GM19238 (cell line): ENCODE data around the gene PRSS21.

Experiments
- DNase-seq: peaks from one replicate; pipeline ENCODE4 v3.0.0; 2011; ENCODE audit warnings: low spot score; ENCODE audit not compliant: insufficient read length

Gene PRSS21

DNA sequence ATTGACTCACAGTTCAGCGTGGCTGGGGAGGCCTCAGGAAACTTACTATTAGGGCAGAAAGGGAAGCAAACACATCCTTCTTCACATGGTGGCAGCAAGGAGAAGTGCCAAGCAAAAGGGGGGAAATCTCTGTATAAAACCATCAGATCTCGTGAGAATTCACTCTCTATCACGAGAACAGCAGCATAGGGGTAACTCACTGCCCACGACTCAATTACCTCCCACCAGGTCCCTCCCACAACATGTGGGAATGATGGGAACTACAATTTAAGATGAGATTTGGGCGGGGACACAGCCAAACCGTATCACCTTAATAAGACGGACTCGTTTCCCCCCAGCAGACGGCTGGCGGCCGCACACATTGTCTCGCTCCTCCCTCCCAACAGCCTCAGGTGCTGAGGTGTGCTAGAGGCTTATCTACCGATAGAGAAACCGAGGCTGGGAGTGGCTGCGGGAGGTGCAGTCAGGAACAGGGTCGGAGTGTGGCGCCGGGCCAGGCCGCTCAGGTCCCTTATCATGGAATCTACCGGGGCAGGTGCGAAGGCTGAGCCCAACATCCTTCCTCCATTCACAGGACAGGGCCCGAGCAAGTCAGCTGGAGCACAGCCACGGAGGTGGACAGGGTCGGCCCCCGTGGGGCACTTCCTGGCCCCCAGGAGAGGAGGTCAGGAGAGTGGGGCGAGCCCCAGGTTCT is 8.2 kb downstream of the PRSS21 start:
- no peak for DNase-seq

DNA sequence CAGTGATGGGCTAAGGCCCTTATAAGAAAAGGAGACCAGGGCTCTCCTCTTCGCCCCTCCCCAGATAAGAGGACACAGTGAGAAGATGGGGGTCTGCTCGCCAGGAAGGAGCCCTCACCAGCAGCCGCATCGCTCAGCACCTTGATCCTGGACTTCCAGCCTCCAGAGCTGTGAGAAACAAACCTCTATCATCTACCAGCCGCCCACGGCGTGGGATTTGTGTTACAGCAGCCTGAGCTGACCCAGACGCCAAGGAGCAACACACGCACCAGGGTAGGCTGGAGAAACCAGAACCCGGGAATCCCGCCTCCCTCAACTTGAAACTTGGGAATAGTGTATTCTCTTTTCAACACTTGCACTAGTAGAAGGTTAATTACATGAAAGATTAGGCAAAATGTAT is 8.9 kb downstream of the PRSS21 start:
- DNase-seq = no peak

DNA sequence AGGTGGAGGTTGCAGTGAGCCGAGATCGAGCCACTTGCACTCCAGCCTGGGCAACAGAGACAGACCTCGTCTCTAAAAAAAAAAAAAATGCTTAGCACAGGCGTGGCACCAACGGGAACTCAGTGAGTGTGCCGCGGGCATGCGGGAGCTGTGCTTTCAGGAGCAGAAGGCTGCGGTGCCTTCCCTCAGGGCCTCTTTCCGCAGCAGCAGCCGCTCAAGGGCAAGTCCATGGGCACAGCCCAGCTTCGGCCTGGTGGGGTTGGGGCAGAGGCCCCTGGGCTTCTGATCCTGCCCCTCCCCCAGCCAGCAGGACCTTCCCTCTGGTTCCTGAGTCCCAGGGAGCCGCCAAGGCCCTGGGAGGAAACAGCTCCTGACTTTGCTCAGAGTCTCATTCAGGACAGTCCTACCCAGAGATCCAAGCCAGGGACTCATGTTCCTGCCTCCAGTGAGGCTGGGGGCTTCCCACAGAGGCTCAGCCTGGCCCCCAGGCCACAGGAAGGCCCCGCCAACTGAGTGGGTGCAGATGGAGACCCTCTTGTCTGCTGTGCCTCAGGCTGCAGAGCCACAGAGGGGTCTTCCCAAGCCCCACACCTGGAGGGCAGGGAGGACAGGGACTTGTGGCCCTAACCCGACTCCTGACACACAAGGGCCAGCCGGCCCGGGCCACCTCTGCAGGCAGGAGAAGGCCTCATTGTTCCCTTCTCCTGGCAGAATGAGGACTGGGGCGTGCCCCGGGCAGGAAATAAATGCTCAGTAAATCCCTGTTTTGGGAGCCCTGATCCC is 9.7 kb downstream of the PRSS21 start:
- no peak for DNase-seq

DNA sequence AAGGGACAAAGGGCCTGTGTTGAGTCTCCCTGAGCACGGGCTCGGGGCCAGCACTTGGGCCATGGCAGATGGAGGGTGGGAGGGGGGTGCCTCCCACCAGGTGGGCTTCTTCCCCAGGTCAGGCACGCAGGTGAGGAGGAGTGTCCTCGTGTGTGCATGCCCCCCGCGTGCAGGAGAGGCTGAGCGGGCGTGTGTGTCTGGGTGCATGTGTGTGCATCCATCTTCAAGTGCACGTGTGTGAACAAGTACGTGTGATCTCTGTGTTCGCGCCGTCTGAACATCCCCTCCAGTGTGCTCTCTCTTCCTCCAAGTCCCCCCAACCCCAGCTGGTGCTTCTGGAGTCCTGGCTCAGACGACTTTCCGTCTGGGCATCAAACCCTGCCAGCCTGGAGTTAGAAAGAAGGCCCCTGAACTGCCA is 10.3 kb downstream of the PRSS21 start:
- DNase-seq = no peak

DNA sequence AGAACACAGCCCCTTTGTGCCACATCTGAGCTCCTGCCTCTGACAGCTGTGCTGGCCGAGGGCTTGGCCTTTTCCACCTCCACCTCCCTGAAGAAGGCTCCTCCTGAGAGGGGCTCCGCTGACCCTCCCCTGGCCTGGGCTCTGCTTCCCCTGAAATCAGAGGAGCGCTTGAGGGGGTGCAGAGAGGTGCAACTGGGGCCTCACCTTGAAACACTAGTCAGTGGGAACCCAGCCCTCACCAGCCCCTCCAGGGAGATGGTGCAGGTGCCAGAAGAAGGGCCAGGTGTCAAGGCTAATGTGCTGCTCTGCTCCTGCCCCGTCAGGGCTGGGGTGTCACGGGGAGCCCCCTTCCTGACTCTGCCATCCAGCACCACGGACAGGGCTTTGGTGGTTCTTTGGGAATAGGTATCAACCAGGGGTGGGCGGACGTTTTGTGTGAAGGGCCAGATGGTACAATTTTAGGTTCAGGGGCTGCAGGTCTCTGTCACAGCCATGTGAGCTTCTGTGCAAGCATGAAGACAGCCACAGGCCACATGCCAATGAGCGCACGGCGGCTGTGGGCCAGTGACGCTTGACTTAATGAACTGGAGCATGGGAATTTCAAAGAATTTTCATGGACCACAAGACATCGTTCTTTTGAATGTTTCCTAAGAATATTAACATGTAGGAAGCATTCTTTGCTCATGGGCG is 10.9 kb downstream of the PRSS21 start:
- DNase-seq = no peak

DNA sequence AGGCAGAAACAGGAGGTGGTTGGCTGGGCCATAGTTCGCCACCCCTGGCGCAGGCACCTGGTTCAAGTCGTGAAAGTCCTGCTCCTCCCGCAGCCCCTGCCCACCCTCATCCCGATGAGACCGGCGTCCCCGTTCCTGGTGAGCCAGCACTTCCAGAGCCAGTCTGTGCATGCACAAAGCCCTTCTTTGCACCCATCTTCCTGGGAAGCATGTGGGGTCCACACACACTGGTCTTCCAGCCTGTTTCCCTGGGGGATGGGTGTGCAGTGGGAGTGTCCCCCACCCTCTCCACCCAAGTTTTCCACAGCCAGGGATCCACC is 11.4 kb downstream of the PRSS21 start:
- DNase-seq = no peak

DNA sequence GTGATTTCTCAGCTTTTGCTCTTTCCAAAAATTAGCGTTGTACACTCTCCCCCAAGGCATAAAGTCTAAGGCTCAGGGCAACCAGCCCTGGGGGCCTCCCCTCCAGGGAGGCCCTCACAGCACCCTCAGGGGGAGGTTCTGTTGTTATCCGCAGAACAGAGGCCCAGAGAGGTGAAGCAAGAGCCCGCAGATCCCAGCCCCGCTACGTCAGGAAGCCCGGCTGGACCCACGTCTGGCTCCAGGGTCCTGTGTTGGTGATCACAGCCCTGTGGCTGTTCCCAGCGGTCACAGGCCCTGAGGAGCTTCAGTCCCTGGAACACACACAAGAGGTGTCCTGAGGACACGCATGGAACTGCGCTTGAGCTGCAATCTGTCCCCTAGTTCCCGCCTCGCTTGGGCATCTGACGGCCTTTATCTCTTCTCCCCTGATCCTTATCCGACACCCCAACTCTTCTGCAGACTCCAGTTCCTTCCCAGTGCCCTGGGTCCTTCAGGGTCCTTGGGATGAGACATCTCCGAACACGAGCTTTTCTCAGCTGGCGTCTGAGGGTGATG is 11.9 kb downstream of the PRSS21 start:
- no peak for DNase-seq

DNA sequence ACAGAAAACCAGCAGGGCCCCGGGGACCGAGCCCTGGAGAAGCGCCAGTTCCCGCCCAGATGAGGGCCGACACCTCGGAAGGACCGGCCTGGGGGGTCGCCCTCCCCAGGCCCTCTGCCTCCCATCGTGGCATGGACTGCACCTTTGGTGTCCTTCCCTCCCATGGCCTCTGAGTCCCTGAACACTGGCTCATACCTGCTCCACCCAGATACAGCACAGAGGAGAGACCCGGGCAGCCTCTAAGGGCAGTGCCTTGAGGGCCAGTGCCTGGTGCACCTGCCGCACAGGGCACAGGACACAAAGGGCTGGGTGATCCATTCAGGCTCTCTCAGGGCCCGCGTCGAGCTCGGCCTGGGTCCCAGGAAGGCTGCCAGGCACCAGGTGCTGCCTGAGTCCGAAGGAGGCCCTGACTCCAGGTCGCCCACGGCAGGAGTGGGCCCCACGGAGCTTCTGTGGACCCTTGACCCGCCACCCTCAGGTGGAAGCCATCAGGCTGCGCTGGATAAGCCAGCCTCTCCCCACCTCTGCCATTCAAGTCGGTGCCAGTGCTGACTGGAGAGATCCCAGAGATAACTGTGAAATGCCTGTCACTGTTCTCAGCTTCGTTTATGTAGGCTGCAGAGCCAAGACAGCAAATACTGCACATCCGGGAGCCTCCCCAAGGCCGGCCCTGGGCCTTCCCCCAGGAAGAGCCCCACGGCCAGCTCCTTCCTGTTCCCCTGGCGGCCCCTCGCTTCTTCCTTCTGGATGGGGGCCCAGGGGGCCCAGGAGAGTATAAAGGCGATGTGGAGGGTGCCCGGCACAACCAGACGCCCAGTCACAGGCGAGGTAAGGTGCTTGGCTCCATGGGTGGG is 12.7 kb downstream of the PRSS21 start, which contains the start of gene ZG16B:
ZG16B (plus strand) TSS at position 803 of the 854 bp plus-strand sequence. CDS start 139 bp downstream, outside the sequence.
- no peak for DNase-seq

DNA sequence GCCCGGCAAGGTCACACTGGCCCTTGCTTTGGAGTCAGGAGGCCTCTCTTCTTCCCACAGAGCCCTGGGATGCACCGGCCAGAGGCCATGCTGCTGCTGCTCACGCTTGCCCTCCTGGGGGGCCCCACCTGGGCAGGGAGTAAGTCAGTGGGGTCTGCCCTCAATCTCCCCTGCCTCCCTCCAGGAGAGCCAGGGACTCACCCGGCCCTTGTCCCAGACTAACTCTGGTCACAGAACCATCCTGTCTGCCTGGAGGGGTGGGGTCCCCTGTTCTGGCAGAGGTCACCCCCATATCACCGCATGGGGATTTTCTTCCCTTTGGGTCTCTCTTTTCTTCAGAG is 13.3 kb downstream of the PRSS21 start:
- no peak for DNase-seq

DNA sequence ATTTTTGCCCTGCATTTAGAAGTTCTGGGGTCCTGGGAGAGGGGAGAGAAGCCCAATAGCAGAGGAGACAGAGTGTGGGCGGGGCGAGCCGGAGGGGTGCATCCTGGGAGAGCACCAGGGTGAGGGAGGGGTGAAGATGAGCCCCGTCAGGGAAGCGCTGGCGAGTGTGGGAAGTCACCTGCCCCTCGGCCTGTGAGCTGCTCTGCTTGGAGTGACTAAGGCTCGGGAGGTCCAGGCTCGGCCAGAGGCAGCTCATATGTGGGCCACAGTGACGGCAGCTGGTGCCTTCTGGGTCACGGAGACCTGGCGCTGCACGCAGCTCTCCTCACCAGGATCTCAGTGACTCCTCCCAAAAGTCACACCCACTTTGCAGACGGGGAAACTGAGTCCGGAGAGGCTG is 14.2 kb downstream of the PRSS21 start:
- DNase-seq = no peak

DNA sequence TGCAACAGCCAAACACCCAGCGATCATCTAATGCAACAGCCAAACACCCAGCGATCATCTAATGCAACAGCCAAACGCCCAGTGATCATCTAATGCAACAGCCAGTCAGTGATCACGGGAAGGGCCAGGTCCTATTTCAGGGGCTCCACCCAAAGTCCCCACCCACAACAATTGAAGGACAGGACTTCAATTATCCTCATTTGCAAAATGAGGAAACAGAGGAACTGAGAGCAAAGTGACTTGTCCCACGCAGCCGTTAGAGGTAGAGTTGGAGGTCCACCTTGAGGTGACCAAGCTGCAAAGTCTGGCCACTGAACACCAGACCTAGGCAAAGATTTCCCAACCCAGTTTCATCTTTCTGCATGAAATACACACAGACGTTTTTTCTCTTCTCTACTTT is 16.7 kb downstream of the PRSS21 start:
- DNase-seq = no peak

DNA sequence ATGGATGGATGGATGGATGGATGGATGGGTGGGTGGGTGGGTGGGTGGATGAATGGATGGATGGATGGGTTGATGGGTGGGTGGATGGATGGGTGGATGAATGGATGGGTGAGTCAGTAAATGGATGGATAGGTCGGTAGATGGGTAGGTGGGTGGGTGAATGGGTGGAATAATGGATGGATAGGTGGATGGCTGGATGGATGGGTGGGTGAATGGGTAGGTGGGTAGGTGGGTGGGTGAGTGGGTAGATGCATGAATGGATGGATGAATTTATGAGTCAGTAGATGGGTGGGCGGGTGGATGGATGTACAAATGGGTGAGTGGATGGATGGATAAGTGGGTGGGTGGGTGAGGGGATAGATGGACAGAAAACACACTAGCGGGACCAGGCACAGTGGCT is 17.9 kb downstream of the PRSS21 start:
- DNase-seq = no peak

DNA sequence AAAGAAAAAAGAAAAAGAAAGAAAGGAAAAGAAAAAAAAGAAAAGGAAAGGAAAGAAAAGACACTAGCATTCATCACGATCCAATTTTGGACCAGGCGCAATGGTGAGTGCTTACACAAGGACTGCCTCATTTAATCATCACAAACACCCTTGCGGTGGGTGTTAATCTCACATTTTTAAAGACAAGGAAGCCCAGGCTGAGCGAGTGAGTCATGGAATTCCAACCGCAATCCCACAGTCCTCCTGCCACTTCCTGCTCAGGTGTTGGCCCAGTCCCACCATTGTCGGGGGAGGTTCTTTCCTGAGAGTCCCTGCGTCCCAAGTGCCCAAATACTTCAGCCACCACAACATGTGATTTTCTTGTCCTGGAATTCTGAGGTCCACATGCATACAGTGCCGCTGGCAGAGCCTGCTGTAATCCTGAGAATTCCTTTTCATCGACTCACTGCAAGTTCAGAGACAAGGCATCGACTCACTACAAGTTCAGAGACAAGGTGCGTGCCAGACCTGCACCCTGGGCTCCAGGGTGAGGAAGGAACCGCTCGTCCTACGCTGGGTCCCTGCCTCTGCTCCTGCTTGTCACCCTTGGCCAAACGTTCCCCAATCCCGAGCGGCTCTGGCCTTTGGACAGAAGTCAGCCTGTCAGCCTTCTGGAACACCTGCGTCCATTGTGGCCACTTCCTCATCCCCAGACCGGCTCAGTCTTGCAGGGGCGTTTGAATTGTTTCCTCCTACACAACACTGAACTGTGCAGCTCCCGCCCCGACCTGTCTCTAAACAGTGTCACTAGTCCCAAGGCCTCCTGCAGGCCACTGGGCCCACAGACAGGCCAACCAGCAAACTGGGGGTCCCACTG is 18.8 kb downstream of the PRSS21 start:
- no peak for DNase-seq

DNA sequence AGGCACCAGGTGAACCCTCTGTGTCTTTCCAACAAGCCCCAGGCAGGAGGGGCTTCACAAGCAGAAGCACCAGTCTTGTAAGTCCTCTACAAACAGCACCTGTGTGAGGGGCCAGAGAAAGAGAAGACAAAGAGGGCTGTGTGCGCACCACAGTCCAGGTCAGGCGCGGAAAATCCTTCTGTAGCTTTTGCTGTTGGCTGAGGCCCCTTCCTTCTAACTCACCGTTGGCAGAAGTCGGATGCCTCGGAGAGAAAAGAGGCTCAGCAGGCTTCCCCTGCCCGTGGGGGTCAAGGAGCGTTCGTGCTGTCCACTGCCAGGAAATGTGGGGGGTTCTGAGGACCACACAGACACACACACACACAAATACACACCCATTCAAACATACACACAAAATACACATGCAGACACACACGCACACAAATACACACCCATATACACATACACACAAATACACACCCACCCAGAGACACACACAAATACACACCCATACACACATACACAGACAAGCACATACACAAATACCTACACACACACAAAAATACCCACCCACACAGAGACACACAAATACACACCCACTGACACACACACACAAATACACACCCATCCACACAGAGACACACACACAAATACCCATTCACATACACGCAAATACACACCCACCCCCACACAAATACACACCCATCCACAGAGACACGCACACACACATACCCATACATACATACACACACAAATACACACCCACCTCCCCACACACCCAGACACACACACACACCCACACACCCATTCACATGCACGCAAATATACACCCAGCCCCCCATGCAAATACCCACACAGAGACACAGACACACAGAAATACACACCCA is 19.8 kb downstream of the PRSS21 start:
- DNase-seq = no peak

DNA sequence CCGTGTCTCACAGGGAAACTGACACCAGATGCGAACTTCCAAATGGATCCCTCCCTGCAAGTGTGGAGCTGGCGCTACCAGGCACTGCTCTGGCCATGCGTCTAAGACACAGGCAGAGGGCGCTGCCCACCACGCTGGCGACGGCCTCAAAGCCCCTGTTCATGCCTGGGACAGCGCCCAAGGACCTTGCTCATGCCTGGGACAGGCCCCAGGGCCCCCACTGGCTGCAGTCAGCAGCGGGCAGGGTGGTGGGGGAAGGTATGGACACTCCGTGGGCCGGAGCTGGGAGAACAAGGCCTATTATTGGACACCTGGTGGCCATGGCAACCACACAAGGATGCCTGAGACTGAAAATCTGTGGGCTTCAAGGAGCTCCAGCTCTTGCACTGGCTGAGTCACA is 21.9 kb downstream of the PRSS21 start:
- DNase-seq = peak; percentile 63

DNA sequence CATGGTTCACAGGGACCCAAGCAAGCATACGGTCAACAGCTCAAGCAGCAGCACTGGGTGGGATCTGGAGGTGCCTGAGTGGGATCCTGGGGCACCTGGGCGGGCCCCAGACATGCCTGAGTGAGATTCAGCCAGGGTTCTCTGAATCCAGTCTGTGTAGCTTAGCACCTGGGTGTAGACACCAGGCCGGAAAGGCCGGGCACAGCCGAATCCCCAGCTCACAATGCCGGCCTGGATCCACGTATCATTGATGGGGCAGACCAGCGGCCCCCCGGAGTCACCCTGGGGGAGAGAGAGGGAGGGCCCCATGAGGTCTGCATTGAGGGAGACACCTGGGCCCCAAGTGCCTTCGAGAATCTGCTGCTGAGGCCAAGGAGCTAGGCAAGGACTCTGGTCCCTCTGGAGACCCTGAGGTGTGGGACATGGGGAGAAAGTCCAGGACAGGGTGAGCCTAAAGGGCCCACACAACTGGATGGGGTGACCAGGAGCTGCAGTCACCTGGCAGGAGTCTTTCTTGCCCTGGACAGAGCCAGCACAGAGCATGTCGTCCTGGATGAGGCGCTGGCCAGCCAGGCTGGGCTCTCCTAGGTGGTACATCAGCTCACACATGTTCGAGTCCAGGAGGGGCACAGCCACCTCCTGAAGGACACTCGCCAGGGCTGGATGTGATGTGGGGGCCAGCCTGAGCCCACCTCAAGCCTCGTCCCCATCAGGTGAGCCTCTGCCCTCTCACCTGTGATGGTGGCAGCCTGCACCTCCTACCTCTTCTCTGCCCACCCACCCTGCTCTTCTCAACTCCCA is 22.8 kb downstream of the PRSS21 start:
- DNase-seq = no peak

DNA sequence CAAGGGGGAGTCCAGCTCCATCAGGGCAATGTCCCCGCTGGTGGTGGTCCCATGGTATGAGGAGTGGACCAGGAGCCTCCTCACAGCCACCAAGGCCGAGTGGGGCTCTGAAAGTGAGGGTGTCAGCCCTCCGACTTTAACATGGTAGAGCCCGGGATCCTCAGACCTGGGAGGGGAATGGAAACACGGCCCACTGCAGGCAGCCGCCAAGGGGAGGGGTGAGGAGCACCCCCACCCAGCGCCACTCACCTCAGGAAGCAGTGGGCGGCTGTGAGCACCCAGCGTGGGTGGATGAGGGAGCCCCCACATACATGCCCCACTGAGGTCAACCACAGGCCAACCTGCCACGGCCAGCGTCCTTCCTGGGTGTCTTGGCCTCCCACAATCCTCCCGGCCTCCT is 23.9 kb downstream of the PRSS21 start:
- no peak for DNase-seq

DNA sequence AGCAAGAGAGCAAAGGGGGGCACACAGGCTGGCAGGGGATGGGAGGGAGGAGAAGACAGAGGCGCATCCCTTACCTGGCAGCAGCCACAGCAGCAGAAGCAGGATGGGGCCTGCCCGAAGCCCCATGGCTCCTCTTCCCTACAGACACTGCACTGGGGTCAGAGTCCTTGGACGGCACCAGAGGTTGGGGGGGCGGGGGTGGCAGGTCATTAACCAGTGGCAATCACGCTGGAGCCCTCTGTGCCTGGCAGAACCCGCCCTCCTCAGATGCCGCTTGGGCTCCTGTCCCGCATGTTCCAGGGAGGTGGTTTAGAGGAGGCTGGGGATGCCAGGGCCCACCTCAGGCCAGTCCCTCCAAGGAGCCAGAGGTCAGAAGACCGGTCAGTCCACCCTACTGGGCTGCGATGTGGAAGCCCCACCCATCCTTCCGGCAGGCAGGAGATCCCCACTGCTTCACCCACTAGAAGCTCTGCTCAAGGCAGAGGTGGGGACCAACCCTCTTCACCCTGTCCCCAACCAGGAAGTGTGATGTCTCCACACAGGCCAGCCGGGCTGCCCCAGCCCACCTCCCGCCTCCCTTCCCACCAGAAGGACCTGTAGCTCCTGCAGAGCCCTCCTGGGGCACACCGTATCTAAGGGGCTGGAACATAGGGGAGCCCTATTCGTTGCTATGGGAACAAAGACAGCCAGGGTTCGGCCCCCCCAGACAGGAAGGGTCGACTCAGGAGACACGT is 24.7 kb downstream of the PRSS21 start:
- DNase-seq = no peak
